Stimulated activated CD8-positive, alpha-beta memory T cell treated with anti-CD3 and anti-CD28 coated beads, Interleukin-12 subunit alpha, Interleukin-12 subunit beta, amount 100 ng/mL, for 4 hours (primary cell): ENCODE measurements around the gene ACTR2.
A peak's percentile ranks its signal among the peaks of the same experiment; 100 is the strongest.
"Not testable (repeated sequence)": the region's sequence is repeated elsewhere in the genome, so short reads cannot be mapped to it uniquely, and the experiment has no call there.

ENCODE experiments used
- DNase-seq: peaks from one replicate; pipeline ENCODE4 v3.0.0-alpha.2; 2020; ENCODE audit warnings: low read depth

Gene ACTR2

GRCh38 chr2:65227456-65228262, at the start of gene ACTR2:
ACTR2 (plus strand) TSS chr2:65227831; CDS start chr2:65227910, 79 bp downstream.
- DNase-seq, result peak; percentile 89

- no peak for DNase-seq
These were observed 45.1 kb upstream of the ACTR2 start for GRCh38 chr2:65182570-65182969.

- DNase-seq, result not testable (repeated sequence)
These were observed 44.2 kb upstream of the ACTR2 start for GRCh38 chr2:65183406-65183805.

GRCh38 chr2:65185012-65185411, 42.6 kb upstream of the ACTR2 start:
- DNase-seq, result no peak

- DNase-seq, result no peak
These were observed 41.4 kb upstream of the ACTR2 start for GRCh38 chr2:65186093-65186868.

- peak; percentile 31 for DNase-seq
These were observed 40.5 kb upstream of the ACTR2 start for GRCh38 chr2:65186872-65187851.

- DNase-seq, result no peak
These were observed 34.2 kb upstream of the ACTR2 start for GRCh38 chr2:65193446-65193845.

GRCh38 chr2:65198737-65199136, 28.9 kb upstream of the ACTR2 start:
- DNase-seq, result no peak

GRCh38 chr2:65199166-65199565, 28.5 kb upstream of the ACTR2 start:
- no peak for DNase-seq

- no peak for DNase-seq
These were observed 27.7 kb upstream of the ACTR2 start for GRCh38 chr2:65199891-65200290.

GRCh38 chr2:65204461-65205210, 23.0 kb upstream of the ACTR2 start:
- DNase-seq, result no peak

- no peak for DNase-seq
These were observed 15.5 kb upstream of the ACTR2 start for GRCh38 chr2:65212115-65212514.

GRCh38 chr2:65212619-65213018, 15.0 kb upstream of the ACTR2 start:
- DNase-seq, result no peak

- no peak for DNase-seq
These were observed 14.6 kb upstream of the ACTR2 start for GRCh38 chr2:65213035-65213434.

GRCh38 chr2:65214361-65214760, 13.3 kb upstream of the ACTR2 start:
- no peak for DNase-seq

- no peak for DNase-seq
These were observed 12.8 kb upstream of the ACTR2 start for GRCh38 chr2:65214843-65215242.

GRCh38 chr2:65215946-65216345, 11.7 kb upstream of the ACTR2 start:
- no peak for DNase-seq

- DNase-seq, result no peak
These were observed 7.0 kb upstream of the ACTR2 start for GRCh38 chr2:65220432-65221131.

GRCh38 chr2:65221275-65221674, 6.4 kb upstream of the ACTR2 start:
- DNase-seq, result not testable (repeated sequence)

- DNase-seq, result no peak
These were observed 593 bp upstream of the ACTR2 start for GRCh38 chr2:65227020-65227455.
